HUES48 (cell line): ENCODE measurements around the gene ANKRD11.
"Not testable (repeated sequence)": the region's sequence is repeated elsewhere in the genome, so short reads cannot be mapped to it uniquely, and the experiment has no call there.

Experiments used
- H3K27ac ChIP-seq: one replicate; pipeline ENCODE4 v1.7.0; 2013; ENCODE audit warnings: low read depth, low read length, inconsistent platforms
- H3K27me3 ChIP-seq: 2 replicates; pipeline ENCODE4 v1.6.1; 2013; ENCODE audit warnings: mild to moderate bottlenecking, low read length; ENCODE audit not compliant: control insufficient read depth, insufficient read depth
- H3K36me3 ChIP-seq: 2 replicates; pipeline ENCODE4 v1.6.1; 2013; ENCODE audit warnings: low read length; ENCODE audit not compliant: control insufficient read depth, insufficient read depth
- H3K4me1 ChIP-seq: 2 replicates; pipeline ENCODE4 v1.6.1; 2013; ENCODE audit warnings: mild to moderate bottlenecking, low read length; ENCODE audit not compliant: control insufficient read depth, insufficient read depth
- H3K4me3 ChIP-seq: 2 replicates; pipeline ENCODE4 v1.5.1; 2013; ENCODE audit warnings: mild to moderate bottlenecking, low read depth, low read length
- H3K9ac ChIP-seq: 2 replicates; pipeline ENCODE4 v1.6.1; 2013; ENCODE audit warnings: mild to moderate bottlenecking, low read depth, low read length, moderate library complexity
- H3K9me3 ChIP-seq: 2 replicates; pipeline ENCODE4 v1.6.1; 2013; ENCODE audit warnings: low read length; ENCODE audit not compliant: control insufficient read depth, insufficient read depth

Gene ANKRD11

GRCh38 chr16:89332243-89332901 is 158.0 kb downstream of the ANKRD11 start:
- no peak overlapping the region for H3K27ac ChIP-seq
- H3K9ac ChIP-seq: no peak overlapping the region
- H3K27me3 ChIP-seq: no peaks in the 10 kb centered on the region
- no peaks in the 10 kb centered on the region for H3K36me3 ChIP-seq
- H3K4me1 ChIP-seq: peaks cover 21% of the 10 kb centered on the region
- H3K9me3 ChIP-seq: no peaks in the 10 kb centered on the region
- no peak overlapping the region for H3K4me3 ChIP-seq

GRCh38 chr16:89331371-89332109 is 158.8 kb downstream of the ANKRD11 start:
- Histone ChIP-seq H3K36me3 (no peaks in the 10 kb centered on the region), H3K4me1 (peaks cover 30% of the 10 kb centered on the region), H3K27me3 (no peaks in the 10 kb centered on the region), H3K9me3 (no peaks in the 10 kb centered on the region), H3K4me3 (no peak overlapping the region), H3K27ac (no peak overlapping the region), H3K9ac (no peak overlapping the region)

GRCh38 chr16:89330177-89330856 is 160.0 kb downstream of the ANKRD11 start:
- peaks cover 32% of the 10 kb centered on the region for H3K4me1 ChIP-seq
- H3K27ac ChIP-seq: no peak overlapping the region
- H3K36me3 ChIP-seq: no peaks in the 10 kb centered on the region
- H3K27me3 ChIP-seq: no peaks in the 10 kb centered on the region
- H3K9ac ChIP-seq: no peak overlapping the region
- no peaks in the 10 kb centered on the region for H3K9me3 ChIP-seq
- no peak overlapping the region for H3K4me3 ChIP-seq

- not testable (repeated sequence) for H3K27me3 ChIP-seq, H3K36me3 ChIP-seq, H3K4me3 ChIP-seq, H3K27ac ChIP-seq, H3K9me3 ChIP-seq, H3K9ac ChIP-seq
- H3K4me1 ChIP-seq: peaks cover 28% of the 10 kb centered on the region
Observed at GRCh38 chr16:89329830-89330176, 160.6 kb downstream of the ANKRD11 start.

- not testable (repeated sequence) for H3K9ac ChIP-seq, H3K9me3 ChIP-seq, H3K4me3 ChIP-seq, H3K36me3 ChIP-seq, H3K27me3 ChIP-seq, H3K27ac ChIP-seq
- H3K4me1 ChIP-seq: peaks cover 36% of the 10 kb centered on the region
Observed at GRCh38 chr16:89328412-89329400, 161.7 kb downstream of the ANKRD11 start.

- Histone ChIP-seq H3K27me3 (no peaks in the 10 kb centered on the region), H3K36me3 (no peaks in the 10 kb centered on the region), H3K9ac (no peak overlapping the region), H3K4me3 (no peak overlapping the region), H3K4me1 (peaks cover 50% of the 10 kb centered on the region), H3K27ac (peak overlapping the region; percentile 11), H3K9me3 (no peaks in the 10 kb centered on the region)
Observed at GRCh38 chr16:89326721-89327120, 163.6 kb downstream of the ANKRD11 start.

GRCh38 chr16:89325861-89326471 is 164.4 kb downstream of the ANKRD11 start:
- H3K9ac ChIP-seq: peak overlapping the region; percentile 24; the same call in 1 of the 2 replicates
- H3K4me1 ChIP-seq: peaks cover 56% of the 10 kb centered on the region
- H3K36me3 ChIP-seq: no peaks in the 10 kb centered on the region
- H3K4me3 ChIP-seq: no peak overlapping the region
- no peaks in the 10 kb centered on the region for H3K27me3 ChIP-seq
- no peaks in the 10 kb centered on the region for H3K9me3 ChIP-seq
- H3K27ac ChIP-seq: peak overlapping the region; percentile 19

GRCh38 chr16:89324056-89325010 is 166.0 kb downstream of the ANKRD11 start:
- Histone ChIP-seq H3K27me3 (no peaks in the 10 kb centered on the region), H3K9ac (no peak overlapping the region), H3K4me3 (no peak overlapping the region), H3K9me3 (no peaks in the 10 kb centered on the region), H3K4me1 (peaks cover 64% of the 10 kb centered on the region), H3K36me3 (no peaks in the 10 kb centered on the region), H3K27ac (no peak overlapping the region)

GRCh38 chr16:89323120-89323960 is 167.0 kb downstream of the ANKRD11 start:
- Histone ChIP-seq H3K9ac (no peak overlapping the region), H3K4me1 (peaks cover 64% of the 10 kb centered on the region), H3K27me3 (no peaks in the 10 kb centered on the region), H3K4me3 (no peak overlapping the region), H3K9me3 (no peaks in the 10 kb centered on the region), H3K27ac (peak overlapping the region; percentile 54), H3K36me3 (no peaks in the 10 kb centered on the region)
